HG02981 (cell line): ENCODE results near the gene LRRC25.

ENCODE experiments used
- ATAC-seq: cut with Tn5 transposase; IDR thresholded peaks from one replicate; pipeline ENCODE4 v1.9.1; 2021; ENCODE audit warnings: mild to moderate bottlenecking, moderate library complexity; ENCODE audit not compliant: unreplicated experiment

LRRC25 gene

DNA sequence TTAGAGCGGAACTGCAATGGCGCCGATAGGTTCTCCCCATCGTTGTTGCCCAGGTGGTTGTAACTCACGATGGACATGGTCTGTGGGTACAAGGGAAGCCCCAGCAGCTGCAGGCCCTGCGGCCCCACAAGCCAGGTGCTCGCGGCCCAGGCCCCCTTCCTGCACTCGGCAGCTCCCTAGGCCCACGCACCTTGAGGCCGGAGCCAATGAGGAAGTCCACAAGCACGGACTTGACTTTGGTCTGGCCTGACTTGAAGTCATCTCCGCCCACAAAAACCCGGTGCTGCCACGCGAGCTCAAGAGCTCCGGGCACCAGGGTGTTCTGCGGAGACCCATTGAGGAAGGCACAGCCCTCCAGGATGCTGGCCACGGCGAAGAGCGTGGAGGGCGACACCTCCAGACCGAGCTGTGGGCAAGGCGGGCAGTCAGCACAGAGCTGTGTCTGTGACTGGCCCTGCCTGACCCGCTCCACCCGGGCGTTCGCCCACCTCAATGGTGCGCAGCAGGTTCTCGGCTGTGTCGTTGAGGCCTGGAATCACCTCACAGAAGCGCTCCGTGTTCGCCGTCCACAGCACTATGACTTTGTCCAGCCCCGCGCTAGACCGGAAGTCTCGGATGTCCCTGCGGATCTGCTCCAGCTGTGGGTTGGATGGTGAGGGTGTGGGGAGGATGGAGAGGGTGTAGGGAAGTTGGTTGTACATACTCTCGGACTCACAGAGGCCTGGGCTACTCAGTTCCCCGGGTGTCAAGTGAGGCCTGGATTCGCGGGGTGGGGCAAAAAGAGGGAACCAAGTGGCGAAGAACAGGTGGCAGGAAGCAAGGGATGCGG, 38.6 kb upstream of the LRRC25 start:
- no peak for ATAC-seq

DNA sequence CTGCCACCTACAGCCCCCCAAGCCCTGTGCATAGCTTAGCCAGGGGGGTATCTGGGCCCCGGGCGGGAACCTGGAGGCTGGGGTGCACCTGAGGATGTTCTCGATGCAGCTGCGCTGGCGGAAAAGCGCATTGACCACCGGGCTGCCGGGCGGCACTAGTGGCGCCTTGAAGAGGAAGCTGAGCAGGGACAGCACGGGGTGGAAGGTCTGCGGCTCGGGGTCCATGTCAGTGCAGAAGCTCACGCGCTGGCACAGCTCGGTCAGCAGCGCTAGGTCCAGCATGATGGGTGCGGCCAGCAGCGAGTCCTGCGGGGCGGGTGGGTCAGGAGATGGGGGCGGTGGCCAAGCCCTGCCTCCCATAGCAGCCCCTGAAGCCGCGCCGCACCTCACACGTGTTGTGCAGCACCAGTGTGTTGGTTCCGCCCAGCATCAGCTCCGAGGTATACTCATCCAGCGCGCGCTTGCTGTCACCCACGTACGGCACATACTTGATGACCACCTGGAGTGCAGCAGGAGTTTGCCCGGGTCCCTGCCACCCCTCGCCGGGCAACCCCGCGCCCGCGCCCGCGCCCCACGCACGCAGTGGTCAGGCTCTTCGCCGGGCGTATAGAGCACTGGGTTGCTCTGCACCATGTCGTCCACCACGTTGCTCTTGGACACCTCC, 37.9 kb upstream of the LRRC25 start:
- no peak for ATAC-seq

DNA sequence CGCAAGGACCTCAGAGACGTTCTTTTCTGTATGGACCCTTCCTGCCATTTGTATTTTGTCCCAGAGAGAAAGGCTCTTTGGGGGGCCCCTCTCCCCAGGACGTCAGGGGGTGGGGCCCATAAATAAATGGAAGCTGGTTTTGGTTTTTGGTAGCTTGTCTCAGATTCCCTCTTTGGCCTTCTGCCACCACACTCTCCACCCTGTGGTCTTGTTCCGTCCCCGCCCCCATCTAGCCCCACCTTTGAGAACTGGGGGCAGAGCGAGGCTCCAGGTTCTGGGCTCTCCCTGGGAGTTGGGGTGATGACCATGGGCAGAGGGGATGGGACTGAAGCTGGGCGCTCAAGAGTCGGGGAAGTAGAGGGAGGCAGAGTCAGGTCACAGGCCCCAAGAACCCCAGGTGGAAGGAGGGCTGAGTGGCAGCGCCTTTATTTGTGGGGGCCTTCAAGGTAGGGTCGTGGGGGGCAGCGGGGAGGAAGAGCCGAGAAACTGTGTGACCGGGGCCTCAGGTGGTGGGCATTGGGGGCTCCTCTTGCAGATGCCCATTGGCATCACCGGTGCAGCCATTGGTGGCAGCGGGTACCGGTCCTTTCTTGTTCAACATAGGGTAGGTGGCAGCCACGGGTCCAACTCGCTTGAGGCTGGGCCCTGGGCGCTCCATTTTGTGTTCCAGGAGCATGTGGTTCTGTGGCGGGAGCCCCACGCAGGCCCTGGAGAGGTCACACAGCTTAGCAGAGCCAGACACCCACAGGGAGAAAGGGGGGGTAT, 37.2 kb upstream of the LRRC25 start:
- ATAC-seq, result no peak

DNA sequence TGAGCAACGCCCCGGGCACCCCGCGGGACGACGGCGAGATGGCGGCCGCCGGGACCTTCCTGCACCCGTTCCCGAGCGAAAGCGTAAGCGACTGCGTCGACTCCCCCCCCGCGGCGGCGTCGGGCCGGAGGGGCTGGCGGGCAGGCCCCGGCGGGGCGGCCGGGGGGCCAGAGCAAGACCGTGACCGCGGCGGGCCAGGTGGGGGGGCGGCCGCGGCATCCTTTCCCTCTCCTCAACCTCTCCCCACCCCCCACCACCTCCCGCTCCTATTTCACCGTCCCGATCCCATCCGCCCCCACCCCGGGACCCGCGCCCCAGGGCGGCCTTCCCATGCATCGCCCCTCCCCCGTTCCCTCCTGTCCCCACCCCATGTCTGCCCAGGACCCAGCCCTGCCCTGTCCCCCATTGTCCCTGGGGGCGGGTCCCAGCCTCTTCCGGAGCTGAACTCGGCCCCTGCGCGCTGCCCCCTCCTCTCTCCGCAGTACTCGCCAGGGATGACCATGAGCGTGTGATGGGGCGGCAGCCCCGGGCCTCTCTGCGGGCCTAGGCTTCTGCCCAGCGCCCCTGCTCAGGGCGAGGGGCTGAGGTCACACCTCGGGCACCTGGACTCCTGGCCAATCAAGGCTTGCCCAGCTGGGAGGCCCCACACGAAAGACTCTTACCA, 36.4 kb upstream of the LRRC25 start:
- no peak for ATAC-seq

DNA sequence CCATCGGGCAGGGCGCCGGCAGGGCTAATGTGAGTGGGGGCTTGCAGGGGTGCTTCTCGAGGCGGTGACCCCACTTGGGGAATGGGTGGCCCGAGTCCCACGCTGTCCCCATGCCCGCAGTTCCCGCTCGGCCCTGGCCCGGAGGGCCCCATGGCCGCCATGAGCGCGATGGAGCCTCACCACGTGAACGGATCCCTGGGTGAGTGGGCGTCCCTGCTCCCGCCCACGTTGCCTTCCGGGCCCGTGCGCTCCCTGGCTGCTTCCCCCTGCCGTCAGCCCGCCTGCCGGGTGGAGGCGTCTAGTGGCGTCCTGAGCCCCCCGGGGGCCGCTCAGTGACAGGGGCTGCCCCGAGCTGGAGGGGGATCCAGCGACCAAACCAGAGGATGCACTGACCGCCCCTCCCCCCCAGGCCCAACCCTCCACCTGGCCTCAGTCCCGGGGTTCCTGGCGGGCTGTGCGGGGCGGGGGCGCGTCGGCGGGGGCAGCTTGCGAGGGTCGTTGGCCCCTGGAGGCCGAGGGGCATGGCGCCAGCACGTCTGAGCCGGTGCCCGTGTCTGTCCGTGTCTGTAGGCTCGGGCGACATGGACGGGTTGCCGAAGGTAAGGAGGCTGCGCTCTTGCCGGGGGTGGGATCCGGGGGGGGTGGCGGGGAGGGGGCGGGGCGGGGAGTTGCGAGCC, 35.7 kb upstream of the LRRC25 start:
- no peak for ATAC-seq

DNA sequence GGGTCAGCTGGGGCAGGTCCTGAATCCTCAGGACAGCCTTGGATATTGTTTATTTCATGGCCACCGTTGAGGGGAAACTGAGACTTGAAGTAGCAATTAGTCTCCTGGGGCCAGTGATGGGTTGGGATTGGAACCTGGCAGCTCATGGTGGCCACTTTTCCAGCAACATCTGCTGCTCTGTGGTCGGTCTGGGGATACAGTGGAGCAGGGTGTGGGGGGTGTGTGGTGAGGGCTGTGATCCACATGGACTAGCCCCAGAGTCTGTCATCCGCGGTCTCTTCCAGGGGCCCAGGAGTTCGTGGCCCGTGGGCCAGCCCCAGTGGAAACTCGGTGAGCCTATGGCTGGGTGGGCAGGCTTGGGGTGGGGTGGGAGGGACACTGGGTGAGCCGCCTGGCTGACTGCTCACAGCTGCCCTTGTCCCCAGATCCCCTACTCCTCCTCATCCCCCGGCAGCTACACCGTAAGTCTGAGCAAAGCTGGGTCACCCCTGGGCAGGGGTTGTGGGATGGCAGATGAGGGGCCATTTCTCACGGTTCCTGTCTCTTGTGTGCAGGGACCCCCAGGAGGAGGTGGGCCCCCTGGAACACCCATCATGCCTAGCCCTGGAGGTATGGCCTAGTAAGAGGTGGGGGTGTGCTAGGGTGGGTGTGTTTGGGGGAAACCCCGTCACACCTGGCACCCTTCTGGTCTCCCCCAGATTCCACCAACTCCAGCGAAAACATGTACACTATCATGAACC, 35.0 kb upstream of the LRRC25 start:
- no peak for ATAC-seq

DNA sequence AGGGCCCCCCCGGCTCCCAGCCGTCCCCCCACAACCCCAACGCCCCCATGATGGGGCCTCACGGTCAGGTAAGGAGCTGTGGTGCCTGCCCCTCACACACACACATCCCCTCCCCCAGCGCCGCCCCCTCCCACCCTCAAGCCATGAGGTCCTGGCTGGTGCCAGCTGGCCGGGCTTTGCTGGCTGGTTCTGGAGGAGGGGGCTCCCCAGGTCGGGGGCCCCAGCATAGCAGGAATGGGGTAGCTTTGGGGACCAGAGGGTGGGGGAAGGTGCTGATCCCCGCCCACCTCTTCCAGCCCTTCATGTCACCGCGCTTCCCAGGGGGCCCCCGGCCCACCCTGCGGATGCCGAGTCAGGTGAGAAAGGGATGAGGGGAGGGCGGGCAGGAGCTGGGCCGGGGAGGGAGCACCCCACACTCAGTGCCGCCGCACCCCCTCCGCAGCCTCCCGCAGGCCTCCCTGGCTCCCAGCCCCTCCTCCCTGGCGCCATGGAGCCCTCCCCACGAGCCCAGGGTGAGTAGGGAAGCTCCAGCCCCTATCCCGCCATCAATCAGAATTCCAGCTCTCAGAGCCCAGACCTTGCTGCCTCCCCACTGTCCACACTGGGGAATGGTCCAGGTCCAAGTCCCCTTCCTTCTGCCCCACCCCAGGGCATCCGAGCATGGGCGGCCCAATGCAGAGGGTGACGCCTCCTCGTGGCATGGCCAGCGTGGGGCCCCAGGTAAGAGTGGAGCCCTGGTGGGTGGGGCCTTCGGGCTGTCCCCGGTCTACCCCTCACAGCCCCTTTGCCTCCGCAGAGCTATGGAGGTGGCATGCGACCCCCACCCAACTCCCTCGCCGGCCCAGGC, 34.2 kb upstream of the LRRC25 start:
- ATAC-seq, result no peak

DNA sequence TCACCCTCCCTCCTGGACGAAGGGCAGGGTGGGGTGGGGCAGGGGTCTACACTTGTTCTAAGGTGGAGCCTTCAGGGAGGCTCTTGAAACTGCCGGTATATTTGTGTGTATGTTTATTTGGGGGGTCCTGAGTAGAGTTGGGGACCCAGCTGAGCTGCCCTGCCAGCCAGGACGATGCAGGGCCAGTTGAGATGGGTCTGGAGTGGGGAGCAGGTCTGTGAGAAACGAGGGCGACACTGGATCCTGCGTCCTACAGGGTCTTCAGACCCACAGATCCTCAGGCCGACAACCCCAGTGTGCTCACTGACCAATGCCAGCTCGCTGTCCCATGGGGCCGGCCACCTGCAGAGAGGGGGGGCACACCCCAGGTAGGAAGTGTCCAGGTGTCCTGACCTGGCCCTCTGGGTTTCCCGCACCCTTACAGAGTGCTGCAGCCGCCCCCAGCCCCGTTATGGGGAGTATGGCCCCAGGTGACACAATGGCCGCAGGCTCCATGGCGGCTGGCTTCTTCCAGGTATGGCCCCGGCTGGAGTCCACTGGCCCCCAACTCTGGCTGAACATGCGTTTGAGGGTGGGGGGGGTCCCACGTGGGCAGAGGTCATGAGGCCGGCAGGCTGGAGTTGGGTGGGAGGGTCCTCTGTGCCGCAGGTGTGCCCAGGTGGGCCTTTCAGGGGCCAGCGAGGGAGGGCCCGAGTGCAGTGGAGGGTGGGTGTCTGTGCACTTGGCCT, 33.2 kb upstream of the LRRC25 start:
- no peak for ATAC-seq

DNA sequence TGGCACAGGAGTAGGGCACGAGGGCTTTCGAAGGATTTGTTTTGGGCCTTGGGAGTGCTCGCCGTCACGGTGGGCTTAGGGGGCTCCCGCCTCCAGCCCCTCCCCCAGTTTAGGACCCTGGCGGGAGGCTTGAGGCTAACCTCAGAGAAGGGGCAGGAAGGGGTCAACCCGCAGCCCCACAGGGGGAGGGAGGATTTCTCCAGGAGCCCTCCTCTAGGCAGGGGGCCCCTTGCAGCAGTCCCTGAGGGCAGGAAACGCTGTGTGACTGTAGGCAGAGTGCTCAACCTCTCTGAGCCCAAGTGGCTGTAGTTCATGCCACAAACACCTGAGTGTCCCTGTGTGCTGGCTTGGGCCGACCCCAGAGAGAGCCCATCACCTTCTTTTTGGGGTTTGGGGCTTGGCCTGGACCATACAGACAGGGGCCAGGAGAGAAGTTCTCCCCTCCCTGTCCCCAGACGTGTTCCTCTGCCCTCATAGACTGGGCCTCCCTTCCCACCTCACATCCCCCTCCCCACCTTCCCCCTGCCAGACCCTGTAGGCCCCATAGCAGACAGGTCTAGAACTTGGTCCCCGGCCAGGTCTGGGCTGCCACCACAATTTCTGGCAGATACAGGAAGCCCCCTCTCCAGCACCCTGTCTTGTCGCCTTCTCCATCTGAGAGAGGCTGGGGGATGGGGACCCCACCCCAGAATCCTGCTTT, 32.4 kb upstream of the LRRC25 start:
- no peak for ATAC-seq

DNA sequence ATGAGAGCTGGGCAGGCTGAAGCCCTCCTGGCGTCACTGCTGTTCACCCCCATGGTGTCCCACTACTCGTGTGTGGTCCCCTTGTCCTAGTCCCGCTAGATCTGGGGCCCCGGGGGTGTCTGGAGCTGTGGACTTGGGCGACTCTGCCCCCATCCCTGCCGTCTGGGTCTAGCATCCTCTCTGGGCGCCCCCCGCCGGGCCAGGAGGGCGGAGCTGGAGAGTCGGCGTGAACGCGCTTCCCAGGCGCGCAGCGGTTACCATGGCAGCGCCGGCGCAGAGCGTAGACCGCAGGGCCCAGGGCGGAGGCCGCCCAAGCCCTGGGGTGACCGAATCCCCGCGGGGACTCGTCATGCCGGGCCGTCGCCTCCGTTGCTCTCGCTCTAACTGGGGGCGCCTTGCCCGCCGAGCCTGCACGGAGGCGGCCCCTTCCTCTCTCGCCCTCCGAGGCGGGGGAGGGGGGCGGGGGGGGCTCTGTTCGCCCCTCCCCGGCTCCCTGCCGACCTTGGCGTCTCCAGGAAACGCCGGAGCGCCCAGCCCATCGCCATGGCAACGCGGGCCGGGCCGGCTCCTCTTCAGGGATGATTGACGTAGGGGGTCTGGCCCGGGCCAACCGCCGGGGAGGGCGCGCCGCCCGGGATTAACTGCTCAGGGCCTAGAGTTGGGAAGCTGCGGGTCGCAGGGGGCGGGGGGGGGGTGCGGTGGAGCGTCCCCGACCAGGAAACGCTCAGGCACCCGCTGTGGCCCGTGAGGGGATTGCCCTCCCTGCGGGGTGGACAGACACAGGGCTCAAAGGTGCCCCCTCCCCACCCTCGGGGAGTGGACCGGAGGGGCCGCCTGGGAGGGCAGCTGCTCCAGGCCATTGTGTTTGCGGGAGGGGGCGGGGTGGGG, 31.6 kb upstream of the LRRC25 start:
- peak; percentile 54 for ATAC-seq

DNA sequence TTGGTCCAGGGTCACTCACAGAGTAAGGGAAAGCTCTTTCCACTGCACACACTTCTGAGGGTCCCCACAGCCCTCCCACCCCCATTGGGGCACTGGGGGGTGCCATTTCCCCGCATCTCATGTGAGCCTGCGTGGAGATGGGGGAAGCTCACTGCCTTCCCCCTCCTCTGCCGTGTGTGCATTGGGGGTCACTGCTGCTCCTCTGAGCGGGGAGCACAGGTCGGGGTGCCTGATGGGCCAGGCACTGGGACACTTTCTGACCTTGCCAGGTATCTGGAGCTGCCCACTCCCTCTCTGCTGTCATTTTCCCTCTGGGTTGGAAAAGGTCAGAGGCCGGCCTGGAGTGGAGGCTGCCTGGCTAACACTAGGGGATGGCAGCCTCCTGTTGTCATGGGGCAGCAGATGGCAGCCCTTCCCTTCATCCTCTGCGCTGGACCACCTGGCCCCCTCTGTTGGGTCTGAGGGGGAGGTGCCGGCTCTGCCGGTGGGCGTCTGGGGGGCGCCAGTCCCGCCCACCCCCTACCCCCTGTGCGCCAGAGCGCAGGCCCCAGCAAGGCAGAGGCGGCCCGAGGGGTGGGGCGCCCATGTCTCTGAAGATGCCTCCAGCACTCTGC, 30.9 kb upstream of the LRRC25 start:
- ATAC-seq, result no peak

DNA sequence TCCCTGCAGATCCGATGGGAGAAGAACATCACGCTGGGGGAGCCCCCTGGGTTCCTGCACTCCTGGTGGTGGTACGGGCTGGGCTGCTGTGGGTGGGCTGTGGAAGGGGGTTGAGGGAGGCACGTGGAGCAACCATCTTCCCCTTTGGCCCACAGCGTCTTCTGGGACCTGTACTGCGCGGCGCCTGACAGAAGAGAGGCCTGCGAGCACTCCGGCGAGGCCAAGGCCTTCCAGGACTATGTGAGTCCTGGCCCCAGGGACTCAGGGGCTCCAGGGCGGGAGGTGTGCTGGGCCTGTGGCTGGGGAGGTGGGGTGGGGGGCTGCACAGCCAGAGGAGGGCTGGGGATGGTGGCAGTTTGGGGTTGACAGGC, 30.3 kb upstream of the LRRC25 start:
- no peak for ATAC-seq

DNA sequence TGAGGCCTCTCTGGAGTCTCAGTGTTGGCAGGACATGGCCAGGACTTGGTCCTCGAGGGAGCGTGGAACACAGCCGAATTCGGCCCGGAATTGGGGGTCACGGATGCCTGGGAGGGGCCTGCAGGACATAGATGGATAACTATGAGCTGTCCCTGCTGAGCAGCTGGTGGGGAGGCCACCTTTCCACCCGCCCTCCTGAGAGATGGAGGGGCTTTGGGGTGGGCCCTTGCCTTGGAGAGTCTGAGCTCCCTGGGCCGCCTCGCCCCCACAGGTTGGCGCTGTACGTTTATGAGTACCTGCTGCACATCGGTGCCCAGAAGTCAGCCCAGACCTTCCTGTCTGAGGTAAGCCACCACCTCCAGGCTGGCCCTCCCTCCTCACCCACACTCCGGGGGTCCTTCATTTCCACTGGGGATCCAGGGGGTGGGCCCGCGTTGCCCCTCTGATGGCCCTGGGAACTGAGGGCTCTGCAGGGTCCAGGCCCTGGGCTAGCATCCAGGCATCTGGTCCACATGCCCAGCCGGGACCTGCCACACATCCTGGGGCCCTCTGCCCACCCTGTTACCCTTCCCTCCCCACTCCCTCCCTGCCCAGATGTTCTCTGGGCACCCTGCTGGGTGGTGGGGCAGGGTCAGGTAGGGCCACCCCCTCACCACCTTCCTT, 29.8 kb upstream of the LRRC25 start:
- ATAC-seq, result no peak

DNA sequence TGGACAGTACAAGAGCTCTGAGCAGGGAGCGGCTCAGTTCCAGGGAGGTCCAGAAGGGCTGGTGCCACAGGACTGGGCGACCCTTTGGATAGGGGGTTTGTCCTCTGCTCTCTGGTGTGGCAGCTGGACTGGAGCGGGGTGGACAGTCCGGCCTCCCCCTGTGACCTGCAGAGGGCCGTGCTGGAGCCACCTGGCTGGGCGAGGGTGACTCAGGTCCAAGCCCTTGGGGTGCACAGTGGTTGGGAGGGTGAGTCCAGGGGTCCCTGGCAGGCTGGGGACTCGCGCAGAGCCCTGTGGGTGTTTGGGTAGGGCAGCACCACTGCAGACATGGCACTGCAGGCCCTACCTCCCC, 29.0 kb upstream of the LRRC25 start:
- ATAC-seq, result no peak

DNA sequence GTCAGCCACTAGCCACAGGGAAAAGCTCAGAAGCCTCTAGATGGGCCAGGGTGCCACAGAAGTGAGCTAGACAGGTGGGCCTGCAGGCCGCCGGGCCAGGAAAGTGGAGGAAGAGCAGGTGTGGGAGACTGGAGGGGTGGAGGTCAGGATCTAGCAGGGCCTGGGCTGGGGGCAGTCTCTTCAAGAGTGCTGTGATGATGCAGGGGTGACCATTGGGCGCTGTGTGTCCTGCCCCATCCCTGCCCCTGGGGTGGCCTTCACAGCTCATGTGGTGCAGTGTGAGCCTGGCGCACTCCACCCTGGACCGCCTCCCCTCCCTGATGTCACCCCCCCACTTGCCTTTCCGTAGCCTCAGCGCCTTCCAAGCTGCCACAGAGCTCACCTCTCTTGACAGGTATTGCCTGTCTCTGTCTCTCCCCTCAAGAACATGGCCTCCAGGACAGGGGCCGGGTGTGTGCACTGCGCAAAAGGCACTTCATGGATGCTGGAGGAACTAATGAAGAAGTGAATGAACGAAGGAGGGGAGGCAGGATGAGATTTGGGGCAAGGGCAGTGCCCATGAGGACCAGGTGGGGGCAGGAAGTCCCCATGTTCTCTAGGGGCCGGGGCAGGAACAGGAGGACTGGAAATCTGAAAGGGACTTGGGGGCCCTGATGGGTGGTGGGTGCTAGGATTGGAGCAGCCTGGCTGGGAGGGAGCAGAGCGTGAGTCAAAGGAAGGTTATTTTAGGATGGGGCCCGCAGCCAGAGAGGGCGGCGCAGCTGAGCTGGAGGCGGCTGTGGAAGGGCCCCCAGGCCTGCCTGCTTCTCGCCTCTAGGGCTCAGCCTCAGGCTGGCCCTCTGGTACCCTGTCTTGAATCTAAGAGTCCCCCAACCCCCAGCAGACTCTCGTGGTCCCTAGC, 28.3 kb upstream of the LRRC25 start:
- no peak for ATAC-seq
